Left ventricle myocardium inferior (tissue), 1 donor: ENCODE results near the gene MST1. TPM values are rescaled to one million over a fixed set of nuclear protein-coding genes. Genes with fewer than 3 reads are reported as not detected.

Experiments used
- DNase-seq: peaks from one replicate; pipeline ENCODE4 v3.0.0-alpha.2; 2020
- H3K27ac ChIP-seq: fragments of 200-600 bp; replicated peaks from 2 replicates; pipeline ENCODE4 v1.8.0; 2021
- H3K27me3 ChIP-seq: fragments of 200-600 bp; 2 replicates; pipeline ENCODE4 v1.8.0; 2021; ENCODE audit warnings: low read depth
- H3K36me3 ChIP-seq: fragments of 200-600 bp; 2 replicates; pipeline ENCODE4 v1.8.0; 2021
- H3K4me1 ChIP-seq: fragments of 200-600 bp; 2 replicates; pipeline ENCODE4 v1.8.0; 2021
- H3K4me3 ChIP-seq: fragments of 200-600 bp; 2 replicates; pipeline ENCODE4 v1.8.0; 2021; ENCODE audit warnings: mild to moderate bottlenecking, moderate library complexity
- H3K9me3 ChIP-seq: fragments of 200-600 bp; replicated peaks from 2 replicates; pipeline ENCODE4 v1.8.0; 2021
- CTCF ChIP-seq: fragments of 200-600 bp; IDR thresholded peaks from 2 replicates; pipeline ENCODE4 v1.8.0; 2021; ENCODE audit warnings: antibody characterized with exemption, mild to moderate bottlenecking, borderline replicate concordance
- intact Hi-C: fragments of 100-400 bp; cut with micrococcal nuclease; formaldehyde crosslinking; loops from one replicate; pipeline ENCODE4 v1.11.0; 2022
- total RNA-seq: library from RNA; stranded (reverse); fragmentation: NEBNext Ultra II Directional; extraction: Animal tissue kit (Norgen Biotek cat#: 25700); gene quantifications from one replicate; pipeline ENCODE4 v1.2.1, GENCODE V29; 2021
- donor health status: DM: no; HTN: yes; CAD: no; lungs with severe emphysema.

Gene MST1
- total RNA-seq, 1 donor from 2014 or later: 5.4 TPM

DNA sequence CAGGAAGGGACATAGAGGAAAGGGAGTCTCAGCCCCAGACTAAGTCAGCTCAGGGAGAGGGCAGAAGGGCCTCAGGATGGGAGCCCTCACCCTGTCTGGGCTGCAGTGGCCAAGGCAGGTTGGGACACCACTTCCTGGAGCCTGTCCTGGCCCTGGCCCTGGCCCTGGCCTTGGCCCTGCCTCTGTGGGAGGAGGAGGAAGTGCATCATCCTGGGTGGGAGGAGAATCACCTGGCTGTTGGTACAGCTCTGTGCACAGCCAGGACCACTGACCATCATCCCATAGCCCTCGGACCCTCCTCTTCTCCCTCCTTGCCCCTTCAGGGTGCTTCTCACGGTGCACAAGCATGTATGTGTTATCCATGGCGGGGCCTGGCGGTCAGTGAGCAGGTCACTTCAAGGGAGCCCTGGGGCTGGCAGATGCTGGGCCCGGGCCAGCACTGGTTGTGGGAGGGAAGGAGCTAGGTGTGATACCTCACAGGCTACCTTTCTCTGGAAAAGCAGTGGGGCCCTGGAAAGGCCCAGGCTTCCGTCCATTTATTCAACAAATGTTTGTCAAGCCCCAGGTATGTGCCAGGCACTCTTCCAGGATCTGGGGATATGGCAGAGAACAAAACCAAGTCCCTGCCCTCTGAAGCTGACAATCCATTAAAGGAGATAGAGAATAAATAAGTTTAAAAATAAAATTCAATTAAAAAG is 23.3 kb downstream of the MST1 start:
- Histone ChIP-seq H3K36me3 (no peaks in the 10 kb centered on the region), H3K27me3 (no peaks in the 10 kb centered on the region), H3K27ac (no peak overlapping the region), H3K9me3 (no peaks in the 10 kb centered on the region), H3K4me3 (no peak overlapping the region), H3K4me1 (peaks cover 9% of the 10 kb centered on the region)
- no peak for TF ChIP-seq CTCF
- DNase-seq: no peak
- intact Hi-C loops: no loop called here

DNA sequence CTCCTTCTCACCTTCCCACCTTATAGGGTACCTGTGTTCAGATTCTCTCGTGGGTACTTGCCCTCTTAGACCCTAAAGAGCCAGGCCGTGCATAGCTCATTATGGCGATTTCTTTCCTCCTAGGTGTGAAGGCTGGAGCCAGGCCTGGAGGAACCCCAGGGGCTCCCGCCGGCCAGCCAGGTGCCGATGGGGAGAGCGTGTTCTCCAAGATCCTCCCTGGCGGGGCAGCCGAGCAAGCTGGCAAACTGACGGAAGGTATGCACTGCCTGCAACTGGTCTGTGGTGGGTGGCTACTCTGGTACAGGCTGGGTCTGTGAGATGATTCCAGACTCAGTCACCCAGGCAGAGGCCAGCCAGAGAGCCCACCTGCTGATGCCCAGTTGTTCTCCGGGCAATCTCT is 25.0 kb downstream of the MST1 start:
- Histone ChIP-seq H3K4me3 (no peak overlapping the region), H3K27ac (no peak overlapping the region), H3K36me3 (no peaks in the 10 kb centered on the region), H3K9me3 (no peaks in the 10 kb centered on the region), H3K4me1 (peaks cover 9% of the 10 kb centered on the region), H3K27me3 (no peaks in the 10 kb centered on the region)
- intact Hi-C loops: no loop called here
- no peak for DNase-seq
- no peak for TF ChIP-seq CTCF

- Histone ChIP-seq H3K36me3 (no peaks in the 10 kb centered on the region), H3K4me1 (peaks cover 9% of the 10 kb centered on the region), H3K27ac (no peak overlapping the region), H3K9me3 (no peaks in the 10 kb centered on the region), H3K27me3 (no peaks in the 10 kb centered on the region), H3K4me3 (no peak overlapping the region)
- intact Hi-C loops: no loop called here
- no peak for TF ChIP-seq CTCF
- no peak for DNase-seq
Observed at GRCh38 chr3:49663831-49664230, 25.4 kb downstream of the MST1 start.

DNA sequence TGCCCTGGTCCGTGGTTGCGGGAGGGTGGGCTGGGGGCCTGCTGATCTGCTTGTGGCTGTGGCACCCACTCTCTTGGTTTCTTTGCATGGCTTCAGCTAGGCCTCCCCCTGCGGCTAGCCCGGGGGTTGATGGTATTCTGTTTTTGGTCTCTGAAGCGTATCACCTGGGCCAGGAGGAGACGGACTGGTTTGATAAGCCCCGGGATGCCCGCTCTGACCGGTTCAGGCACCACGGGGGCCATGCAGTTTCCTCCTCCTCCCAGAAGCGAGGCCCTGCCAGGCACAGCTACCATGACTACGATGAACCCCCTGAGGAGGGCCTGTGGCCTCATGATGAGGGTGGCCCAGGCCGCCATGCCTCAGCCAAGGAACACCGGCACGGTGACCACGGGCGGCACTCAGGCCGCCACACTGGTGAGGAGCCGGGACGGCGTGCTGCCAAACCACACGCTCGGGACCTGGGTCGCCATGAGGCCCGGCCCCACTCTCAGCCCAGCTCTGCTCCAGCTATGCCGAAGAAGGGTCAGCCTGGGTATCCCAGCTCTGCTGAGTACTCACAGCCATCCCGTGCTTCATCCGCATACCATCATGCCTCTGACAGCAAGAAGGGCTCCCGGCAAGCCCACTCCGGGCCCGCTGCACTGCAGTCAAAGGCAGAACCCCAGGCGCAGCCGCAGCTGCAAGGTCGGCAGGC is 26.4 kb downstream of the MST1 start:
- Histone ChIP-seq H3K4me3 (no peak overlapping the region), H3K27me3 (no peaks in the 10 kb centered on the region), H3K9me3 (no peaks in the 10 kb centered on the region), H3K4me1 (peaks cover 9% of the 10 kb centered on the region), H3K36me3 (no peaks in the 10 kb centered on the region), H3K27ac (no peak overlapping the region)
- TF ChIP-seq CTCF: no peak
- intact Hi-C loops: no loop called here
- DNase-seq: no peak

GRCh38 chr3:49662021-49662420 is 27.3 kb downstream of the MST1 start:
- Histone ChIP-seq H3K4me3 (no peak overlapping the region), H3K27ac (no peak overlapping the region), H3K4me1 (peaks cover 9% of the 10 kb centered on the region), H3K36me3 (no peaks in the 10 kb centered on the region), H3K9me3 (no peaks in the 10 kb centered on the region), H3K27me3 (no peaks in the 10 kb centered on the region)
- no peak for TF ChIP-seq CTCF
- intact Hi-C loops: no loop called here
- DNase-seq: no peak
